ENCODE results near the gene CMTM7.

Gene CMTM7

GRCh38 chr3:32414522-32415202 is 23.0 kb downstream of the CMTM7 start:
- DNase-seq (ENCODE audit: low read depth, low spot score), result no peak

DNA sequence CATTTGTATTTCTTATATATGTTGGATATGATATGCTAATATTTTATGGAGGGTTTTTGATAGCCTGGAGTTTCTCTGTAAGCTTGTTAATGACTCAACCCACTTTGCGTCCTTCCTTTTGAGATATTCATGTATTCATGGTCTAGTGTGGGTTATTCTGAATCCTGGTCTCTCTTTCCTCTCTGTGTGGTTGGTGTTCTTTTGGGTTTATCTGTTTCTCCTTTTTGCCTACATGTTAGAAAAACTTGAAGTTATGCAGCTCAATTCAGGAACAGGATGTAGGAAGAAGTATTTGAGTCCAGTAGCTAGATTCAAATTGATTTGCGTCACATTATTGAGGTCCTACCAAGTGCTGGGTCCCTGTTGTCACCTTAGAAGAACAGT is 28.1 kb downstream of the CMTM7 start:
- no peak for DNase-seq (ENCODE audit: low read depth, low spot score)

- DNase-seq (ENCODE audit: low read depth, low spot score), result peak; percentile 85
Measured at GRCh38 chr3:32420126-32421038, 28.7 kb downstream of the CMTM7 start.

GRCh38 chr3:32421185-32421584 is 29.5 kb downstream of the CMTM7 start:
- DNase-seq (ENCODE audit: low read depth, low spot score), result no peak

- peak; percentile 96 for DNase-seq (ENCODE audit: low read depth, low spot score)
Measured at GRCh38 chr3:32421991-32422859, 30.6 kb downstream of the CMTM7 start.

GRCh38 chr3:32422943-32423342 is 31.3 kb downstream of the CMTM7 start:
- DNase-seq (ENCODE audit: low read depth, low spot score), result no peak

- DNase-seq (ENCODE audit: low read depth, low spot score), result no peak
Measured at GRCh38 chr3:32423534-32423933, 31.9 kb downstream of the CMTM7 start.

DNA sequence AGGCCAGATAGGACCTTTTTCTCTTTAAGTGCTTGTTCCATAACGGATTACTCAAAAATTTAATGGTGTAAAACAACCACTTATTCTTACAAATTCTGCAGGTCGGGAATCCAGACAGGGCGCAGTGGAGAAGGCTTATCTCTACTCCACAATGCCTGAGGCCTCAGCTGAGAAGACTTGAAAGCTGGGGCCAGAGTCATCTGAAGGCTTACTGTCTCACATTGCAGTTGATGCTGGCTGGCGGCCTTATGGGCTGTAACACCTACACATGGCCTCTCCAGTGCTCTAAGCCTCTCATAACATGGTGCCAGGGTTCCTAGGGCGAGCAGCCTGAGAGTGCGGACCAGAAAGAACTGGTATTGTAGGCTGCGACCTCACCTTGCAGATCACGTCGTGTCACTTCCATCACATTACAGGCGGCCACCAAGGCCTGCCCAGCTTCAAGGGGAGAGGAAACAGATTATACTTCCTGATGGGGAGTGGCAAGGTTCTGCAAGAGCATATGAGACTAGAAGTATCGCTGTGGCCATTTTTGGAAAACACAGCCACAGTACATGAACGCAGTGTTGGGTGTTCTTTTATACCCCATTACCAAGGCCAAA is 32.4 kb downstream of the CMTM7 start:
- no peak for DNase-seq (ENCODE audit: low read depth, low spot score)

DNA sequence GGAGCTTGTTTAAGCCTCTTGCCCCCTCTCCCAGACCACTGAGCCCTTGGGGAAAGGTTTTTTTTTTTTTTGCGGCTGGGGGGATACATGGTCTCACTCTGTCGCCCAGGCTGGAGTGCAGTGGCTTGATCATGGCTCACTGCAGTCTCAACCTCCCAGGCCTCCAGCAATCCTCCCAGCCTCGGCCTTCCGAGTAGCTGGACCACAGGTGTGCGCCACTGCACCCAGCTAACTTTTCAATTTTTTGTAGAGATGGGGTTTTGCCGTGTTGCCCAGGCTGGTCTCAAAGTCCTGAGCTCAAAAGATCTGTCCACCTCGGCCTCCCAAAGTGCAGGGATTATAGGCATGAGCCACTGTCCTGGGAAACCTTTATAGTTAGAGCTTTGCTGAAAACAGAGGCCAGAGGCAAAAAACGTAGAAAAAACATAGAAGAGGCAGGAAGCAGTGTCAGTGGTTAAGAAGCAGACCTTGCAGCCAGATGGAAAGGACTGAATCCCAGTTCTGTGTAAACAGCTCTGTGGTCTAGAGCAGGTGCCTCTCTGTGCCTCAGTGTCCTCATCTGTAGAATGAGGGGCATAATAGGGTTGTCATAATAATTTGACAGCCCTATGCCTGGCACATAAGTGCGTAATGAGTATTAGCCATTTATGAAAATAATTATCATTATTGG is 33.1 kb downstream of the CMTM7 start:
- no peak for DNase-seq (ENCODE audit: low read depth, low spot score)

DNA sequence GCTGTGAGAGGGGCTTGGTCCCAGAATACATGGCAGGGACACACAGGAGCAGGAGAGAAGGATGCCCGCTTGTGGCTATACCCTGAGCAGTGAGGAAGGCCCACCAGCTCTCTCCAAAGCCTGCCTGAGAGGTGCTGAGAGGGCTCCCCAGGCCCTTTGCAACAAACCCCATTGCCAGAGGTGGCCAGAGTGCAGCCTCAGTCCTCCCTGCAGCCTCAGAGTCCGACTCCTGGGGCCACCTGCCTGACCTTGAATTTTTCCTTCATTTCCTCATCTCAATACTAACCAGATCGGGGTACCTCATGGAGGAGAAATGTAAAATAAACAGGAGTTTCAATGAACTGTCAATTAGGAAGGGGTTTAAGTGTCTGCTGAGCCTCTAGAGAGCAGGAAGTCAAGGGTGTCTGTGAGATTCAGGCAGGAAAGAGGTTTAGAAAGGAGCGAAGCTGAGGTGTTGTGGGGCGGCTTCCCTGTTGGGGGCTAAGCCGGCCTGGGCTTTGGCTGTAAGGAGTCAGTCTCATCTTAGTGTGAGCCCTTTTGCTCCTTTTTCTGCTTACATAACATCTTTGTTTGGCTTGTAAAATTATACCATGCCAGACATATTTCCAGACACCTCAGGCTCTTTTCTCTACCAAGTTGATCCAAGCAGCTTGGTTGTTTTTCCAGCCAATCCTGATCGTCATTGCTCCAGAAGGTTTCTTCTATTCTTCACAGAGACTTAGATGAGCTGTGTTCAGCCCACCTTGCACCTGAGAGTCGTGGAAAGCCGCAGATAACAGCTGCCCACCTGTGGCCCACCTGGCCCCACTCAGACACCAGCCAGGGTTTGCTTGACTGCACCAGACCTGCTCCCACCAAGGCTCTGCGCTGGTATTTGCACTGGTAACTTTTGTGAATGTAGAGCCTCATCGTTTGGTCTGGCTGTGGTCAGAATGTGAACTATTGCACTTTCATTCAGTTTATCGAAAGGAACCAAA is 36.7 kb downstream of the CMTM7 start:
- DNase-seq (ENCODE audit: low read depth, low spot score), result no peak

DNA sequence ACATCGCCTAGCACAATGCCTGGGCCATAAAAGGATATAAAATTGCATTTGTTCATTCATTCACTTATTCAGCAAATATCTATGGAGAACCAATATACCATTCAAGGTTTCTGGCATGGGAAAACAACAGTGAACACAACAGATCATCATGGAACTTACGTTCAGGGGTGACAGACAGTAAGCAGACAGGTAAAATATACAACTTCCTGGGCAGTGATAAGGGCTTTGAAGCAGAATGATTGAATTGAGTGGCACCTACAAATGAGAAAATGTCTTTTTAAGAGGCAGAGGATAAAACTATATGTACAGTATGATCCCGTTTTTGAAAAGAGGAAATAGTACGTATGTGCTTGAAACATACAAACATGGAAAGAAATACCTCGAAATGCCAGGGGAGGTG is 39.2 kb downstream of the CMTM7 start:
- no peak for DNase-seq (ENCODE audit: low read depth, low spot score)

- DNase-seq (ENCODE audit: low read depth, low spot score), result no peak
Measured at GRCh38 chr3:32431481-32431880, 39.8 kb downstream of the CMTM7 start.

GRCh38 chr3:32432045-32432710 is 40.5 kb downstream of the CMTM7 start:
- no peak for DNase-seq (ENCODE audit: low read depth, low spot score)

DNA sequence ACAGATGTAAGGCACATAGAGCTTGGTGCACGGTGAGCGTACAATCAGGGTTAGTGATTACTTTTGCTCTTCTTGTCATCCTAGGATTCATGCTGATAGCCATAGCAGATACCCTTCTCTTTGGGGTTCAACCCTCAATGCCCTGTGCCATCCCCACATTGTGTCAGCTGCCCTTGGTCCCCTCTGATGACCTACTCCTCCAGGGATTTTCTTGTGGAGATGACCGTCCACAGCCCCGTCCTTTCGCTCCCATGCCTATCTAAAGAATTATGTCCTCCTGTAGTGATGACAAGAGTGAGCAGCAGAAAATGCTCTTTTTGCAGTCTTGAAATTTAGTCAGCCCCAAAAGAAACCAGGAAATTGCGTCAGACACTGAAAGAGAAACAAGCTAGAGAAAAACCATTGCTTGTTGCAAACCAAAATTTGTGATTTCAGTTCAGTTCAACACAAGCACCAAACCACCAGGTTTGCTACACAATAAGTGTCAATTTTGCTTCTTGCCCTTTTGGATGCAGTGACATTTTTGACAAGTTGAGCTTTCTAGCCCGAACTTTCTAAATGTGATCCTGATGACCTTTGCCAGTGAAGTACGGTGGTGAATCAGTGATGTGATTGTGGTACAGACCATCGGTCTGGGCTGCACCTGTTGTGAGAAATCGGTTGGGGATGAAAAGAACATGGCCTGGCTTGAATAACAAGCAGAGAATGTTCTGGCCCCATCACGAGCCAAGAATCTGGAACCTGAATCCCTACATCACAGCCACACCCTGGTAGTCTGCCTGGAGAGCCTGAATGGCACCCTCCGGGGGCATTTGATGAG is 41.3 kb downstream of the CMTM7 start:
- DNase-seq (ENCODE audit: low read depth, low spot score), result no peak

DNA sequence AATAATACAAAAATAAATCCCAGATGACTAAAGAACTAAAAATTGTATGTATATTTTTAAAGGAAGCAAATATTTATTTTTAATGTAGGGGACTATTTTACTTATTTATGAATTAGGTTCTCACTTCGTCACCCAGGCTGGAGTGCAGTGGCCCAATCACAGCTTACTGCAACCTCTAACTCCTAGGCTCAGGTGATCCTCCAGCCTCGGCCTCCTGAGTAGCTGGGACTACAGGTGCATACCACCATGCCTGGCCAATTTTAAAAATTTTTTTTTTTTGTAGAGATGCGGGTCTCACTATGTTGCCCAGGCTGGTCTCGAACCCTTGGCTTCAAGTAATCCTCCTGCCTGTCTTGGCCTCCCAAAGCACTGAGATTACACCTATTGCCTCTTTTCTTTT is 42.6 kb downstream of the CMTM7 start:
- DNase-seq (ENCODE audit: low read depth, low spot score), result no peak

- DNase-seq (ENCODE audit: low read depth, low spot score), result no peak
Measured at GRCh38 chr3:32435911-32436815, 44.5 kb downstream of the CMTM7 start.

- DNase-seq (ENCODE audit: low read depth, low spot score), result no peak
Measured at GRCh38 chr3:32436816-32437189, 45.1 kb downstream of the CMTM7 start.

Data from astrocyte of the hippocampus (primary cell).